ENCODE measurements around the gene TGM2. TPM values are rescaled to one million over a fixed set of nuclear protein-coding genes. Genes with fewer than 3 reads are reported as not detected.

The TGM2 gene
- total and polyA plus RNA-seq, 2 donors (not counting 3 experiments of a cell fraction or from before 2014, with no cell fraction given), result 861 to 868 TPM

DNA sequence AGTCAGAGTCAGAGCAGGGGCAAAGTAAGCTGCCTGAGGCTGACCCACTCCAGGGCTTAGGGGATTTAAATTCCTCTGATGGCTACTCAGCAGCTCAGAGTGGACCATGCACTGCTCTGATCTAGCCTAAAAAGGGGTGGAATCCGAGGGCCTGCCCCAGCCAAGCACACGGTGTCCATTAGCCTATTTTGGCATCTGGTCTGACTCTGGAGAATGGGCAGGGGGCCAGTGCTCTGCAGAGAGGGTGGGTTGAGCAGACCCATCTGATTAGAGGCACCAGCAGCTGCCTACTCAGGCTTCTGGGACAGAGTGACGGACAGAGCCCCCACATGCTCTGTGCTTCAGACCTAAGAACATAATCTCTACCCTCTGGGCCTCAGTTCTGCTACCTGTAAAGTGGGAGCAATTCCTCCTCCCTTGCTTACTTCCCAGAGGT lies 25.9 kb upstream of the TGM2 start:
- dilution Hi-C loops (cut with MboI; ENCODE audit: extremely low pct_ligation_motif_present, low sequenced_read_pairs), result no loop called here

More for the DNA sequence above, 25.9 kb upstream of the TGM2 start:
- Histone ChIP-seq H3K9me3 (replicated peaks; ENCODE audit: control insufficient read depth, insufficient read depth, low read length) (no peaks in the 10 kb centered on the region), H3K79me2 (ENCODE audit: control insufficient read depth, insufficient read depth, low read length) (no peaks in the 10 kb centered on the region), H3K36me3 (ENCODE audit: control insufficient read depth in 2 of 2, extremely low read depth in 1 of 2, insufficient read depth in 2 of 2, low read length in 2 of 2) (no peaks in the 10 kb centered on the region), H3K4me1 (ENCODE audit: control insufficient read depth, extremely low read depth, insufficient read depth, low read length) (peaks cover 17% of the 10 kb centered on the region), H3K27ac (ENCODE audit: insufficient read depth, low read depth, low read length) (no peak overlapping the region), H3K4me2 (ENCODE audit: insufficient read depth, low read length) (no peak overlapping the region), H3K4me3 (replicated peaks in 1 of 3; ENCODE audit: insufficient read depth in 1 of 3, low read depth in 1 of 3, low read length in 3 of 3) (no peak overlapping the region), H3K9ac (replicated peaks; ENCODE audit: extremely low read depth, insufficient read depth, low read length) (no peak overlapping the region), H4K20me1 (replicated peaks; ENCODE audit: control insufficient read depth, extremely low read depth, insufficient read depth, low read length) (no peaks in the 10 kb centered on the region), H2AFZ (ENCODE audit: low read depth, low read length) (no peak overlapping the region), H3K9me1 (replicated peaks; ENCODE audit: control insufficient read depth, extremely low read depth, insufficient read depth, low read length) (no peaks in the 10 kb centered on the region), H3K27me3 (ENCODE audit: control insufficient read depth in 2 of 2, insufficient read depth in 2 of 2, low read length in 2 of 2) (no peaks in the 10 kb centered on the region)
- no TSS peak for BruUV-seq (replicated peaks)
- POLR2A ChIA-PET, result no interaction called here
- CTCF ChIA-PET, result interaction anchor here (1.3 to 3.2 kb wide), 4 partner anchors 10 to 30 kb away, joined by 4 to 11 read pairs (median 5); no protein-coding TSS in a partner anchor
- intact Hi-C loops (cut with micrococcal nuclease), result no loop called here
- no peak for TF ChIP-seq JUN (IDR thresholded peaks at IDR 0.05; ENCODE audit: borderline replicate concordance, insufficient read depth, insufficient read length, low read depth)
- TF ChIP-seq, protein P1, sequence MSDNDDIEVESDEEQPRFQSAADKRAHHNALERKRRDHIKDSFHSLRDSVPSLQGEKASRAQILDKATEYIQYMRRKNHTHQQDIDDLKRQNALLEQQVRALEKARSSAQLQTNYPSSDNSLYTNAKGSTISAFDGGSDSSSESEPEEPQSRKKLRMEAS (IDR thresholded peaks at IDR 0.05; ENCODE audit: insufficient read depth, insufficient read length), result no peak
- no peak for TF ChIP-seq GATA2 (IDR thresholded peaks at IDR 0.05; ENCODE audit: insufficient read depth, insufficient read length, low read depth, low read length)
- no peak for TF ChIP-seq MYC (IDR thresholded peaks at IDR 0.05; ENCODE audit: low read depth, low read length)
- TF ChIP-seq, protein P2, sequence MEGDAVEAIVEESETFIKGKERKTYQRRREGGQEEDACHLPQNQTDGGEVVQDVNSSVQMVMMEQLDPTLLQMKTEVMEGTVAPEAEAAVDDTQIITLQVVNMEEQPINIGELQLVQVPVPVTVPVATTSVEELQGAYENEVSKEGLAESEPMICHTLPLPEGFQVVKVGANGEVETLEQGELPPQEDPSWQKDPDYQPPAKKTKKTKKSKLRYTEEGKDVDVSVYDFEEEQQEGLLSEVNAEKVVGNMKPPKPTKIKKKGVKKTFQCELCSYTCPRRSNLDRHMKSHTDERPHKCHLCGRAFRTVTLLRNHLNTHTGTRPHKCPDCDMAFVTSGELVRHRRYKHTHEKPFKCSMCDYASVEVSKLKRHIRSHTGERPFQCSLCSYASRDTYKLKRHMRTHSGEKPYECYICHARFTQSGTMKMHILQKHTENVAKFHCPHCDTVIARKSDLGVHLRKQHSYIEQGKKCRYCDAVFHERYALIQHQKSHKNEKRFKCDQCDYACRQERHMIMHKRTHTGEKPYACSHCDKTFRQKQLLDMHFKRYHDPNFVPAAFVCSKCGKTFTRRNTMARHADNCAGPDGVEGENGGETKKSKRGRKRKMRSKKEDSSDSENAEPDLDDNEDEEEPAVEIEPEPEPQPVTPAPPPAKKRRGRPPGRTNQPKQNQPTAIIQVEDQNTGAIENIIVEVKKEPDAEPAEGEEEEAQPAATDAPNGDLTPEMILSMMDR (IDR thresholded peaks at IDR 0.05; ENCODE audit: extremely low read depth in 1 of 2, insufficient read depth in 1 of 2, low read depth in 1 of 2, low read length in 2 of 2), result no peak
- TF ChIP-seq FOS (IDR thresholded peaks at IDR 0.05; ENCODE audit: borderline replicate concordance, insufficient read depth, low read length), result no peak
- TF ChIP-seq EZH2 (IDR thresholded peaks at IDR 0.05; ENCODE audit: borderline replicate concordance, low read depth, low read length, severe bottlenecking), result no peak
- no peak for TF ChIP-seq POLR2AphosphoS5 (IDR thresholded peaks at IDR 0.05; ENCODE audit: insufficient read depth, low read depth, low read length)
- TF ChIP-seq POLR2A (IDR thresholded peaks at IDR 0.05; ENCODE audit: low read depth, low read length), result no peak
- no peak for FAIRE-seq
- no peak for DNase-seq (ENCODE audit: low read depth, low spot score)
